GM12878 (cell line): Measurements from ENCODE around the gene HS3ST1. TPM values are rescaled to one million over a fixed set of nuclear protein-coding genes. Genes with fewer than 3 reads are reported as not detected.

ENCODE experiments used
- ATAC-seq: fragments of 200-7000 bp; cut with Tn5 transposase; 3 replicates; pipeline ENCODE4 v1.9.1; 2020; ENCODE audit warnings: mild to moderate bottlenecking, moderate library complexity
- BruUV-seq: library from RNA; stranded (reverse); fragments of 400-500 nt; replicated peaks from 2 replicates; lab custom pipeline; 2021; lab: Mats Ljungman, UMichigan
- CTCF ChIA-PET: fragments of 300-600 bp; sonication (Branson Sonifier 250); formaldehyde crosslinking; extraction: SDS; loops from one replicate; lab custom pipeline; 2021; ENCODE audit warnings: inconsistent platforms; lab: Yijun Ruan, JAX
- POLR2A ChIA-PET: fragments of 350-600 bp; formaldehyde crosslinking; extraction: SDS; loops from one replicate; lab custom pipeline; 2021; ENCODE audit warnings: inconsistent platforms; lab: Charles Lee
- RAD21 ChIA-PET: fragments of 300-600 bp; sonication (Branson Sonifier 250); formaldehyde crosslinking; loops from one replicate; lab custom pipeline; 2023; ENCODE audit warnings: antibody characterized with exemption; ENCODE audit not compliant: unreplicated experiment; lab: Charles Lee
- SMC1A ChIA-PET: fragments of 300-600 bp; sonication (Branson Sonifier 250); formaldehyde crosslinking; loops from one replicate; lab custom pipeline; 2023; ENCODE audit not compliant: unreplicated experiment, uncharacterized antibody; lab: Charles Lee
- DNase-seq: peaks from one replicate; pipeline ENCODE4 v3.0.0-alpha.2; 2011; ENCODE audit warnings: low read depth, low spot score
- FAIRE-seq: peaks from 3 replicates; lab custom pipeline; 2011; peaks lifted over from hg19 to GRCh38; lab: Jason Lieb, UNC
- H2AFZ ChIP-seq: 2 replicates; pipeline ENCODE4 v1.6.0; 2011; ENCODE audit warnings: low read depth, low read length, control low read depth; ENCODE audit not compliant: control insufficient read depth
- H3K27ac ChIP-seq: 2 replicates; pipeline ENCODE4 v1.5.1; 2011; ENCODE audit warnings: control low read depth; ENCODE audit not compliant: control insufficient read depth, insufficient read depth
- H3K27me3 ChIP-seq, 2 experiments: replicated peaks in 1 of 2; 2 replicates each; pipeline versions ENCODE4 v1.6.0 to v1.6.1; 2011; ENCODE audit warnings: low read length in 1 of 2; ENCODE audit not compliant: control insufficient read depth in 2 of 2, insufficient read depth in 2 of 2
- H3K36me3 ChIP-seq, 2 experiments: 2 replicates each; pipeline ENCODE4 v1.5.1; 2011; ENCODE audit warnings: low read length in 1 of 2; ENCODE audit not compliant: control insufficient read depth in 2 of 2, insufficient read depth in 2 of 2
- H3K4me1 ChIP-seq: 2 replicates; pipeline ENCODE4 v1.6.1; 2011; ENCODE audit warnings: mild to moderate bottlenecking, low read length, moderate library complexity, mixed read lengths; ENCODE audit not compliant: control insufficient read depth, insufficient read depth
- H3K4me2 ChIP-seq: 2 replicates; pipeline ENCODE4 v1.6.0; 2011; ENCODE audit warnings: control low read depth; ENCODE audit not compliant: control insufficient read depth, insufficient read depth
- H3K4me3 ChIP-seq: fragments of 200-600 bp; sonication (generic); 2 replicates; pipeline ENCODE4 v1.5.1; 2016
- H3K79me2 ChIP-seq: 2 replicates; pipeline ENCODE4 v1.6.0; 2011; ENCODE audit warnings: low read length; ENCODE audit not compliant: control insufficient read depth, insufficient read depth
- H3K9ac ChIP-seq: 2 replicates; pipeline ENCODE4 v1.8.0; 2011; ENCODE audit warnings: low read length, control low read depth, mixed read lengths; ENCODE audit not compliant: control insufficient read depth, insufficient read depth
- H3K9me3 ChIP-seq: replicated peaks from 3 replicates; pipeline ENCODE4 v1.5.1; 2011; ENCODE audit warnings: mild to moderate bottlenecking, low read length; ENCODE audit not compliant: control insufficient read depth, insufficient read depth
- H4K20me1 ChIP-seq: 2 replicates; pipeline ENCODE4 v1.6.0; 2011; ENCODE audit not compliant: control insufficient read depth, insufficient read depth
- BRCA1 ChIP-seq: IDR thresholded peaks from 2 replicates; pipeline ENCODE4 v1.6.1; 2011; ENCODE audit warnings: low read depth, low read length, improper control_type of control experiment
- CHD4 ChIP-seq: fragments of 200-600 bp; sonication (generic); IDR thresholded peaks from 2 replicates; pipeline ENCODE4 v1.6.1; 2016; ENCODE audit warnings: mild to moderate bottlenecking
- CREB1 ChIP-seq: IDR thresholded peaks from 2 replicates; pipeline ENCODE4 v1.6.1; 2012; ENCODE audit warnings: low read depth, mild to moderate bottlenecking, inconsistent platforms
- HDGF ChIP-seq: fragments of 450-650 bp; IDR thresholded peaks from 2 replicates; pipeline ENCODE4 v1.6.1; 2016; ENCODE audit warnings: antibody characterized with exemption
- NR2C2 ChIP-seq: IDR thresholded peaks from 2 replicates; pipeline ENCODE4 v1.6.1; 2011; ENCODE audit warnings: borderline replicate concordance, low read depth; ENCODE audit not compliant: control insufficient read depth, insufficient read length
- POLR2AphosphoS2 ChIP-seq: IDR thresholded peaks from 2 replicates; pipeline ENCODE4 v1.6.1; 2011; ENCODE audit warnings: low read depth, mild to moderate bottlenecking, low read length, improper control_type of control experiment, moderate library complexity
- SP1 ChIP-seq: IDR thresholded peaks from one replicate; pipeline ENCODE4 v1.6.1; 2011; ENCODE audit warnings: low read depth, low read length
- ZBED1 ChIP-seq: IDR thresholded peaks from 2 replicates; pipeline ENCODE4 v1.6.1; 2016; ENCODE audit warnings: borderline replicate concordance
- ZNF24 ChIP-seq: fragments of 450-650 bp; IDR thresholded peaks from 2 replicates; pipeline ENCODE4 v1.6.1; 2017; ENCODE audit warnings: antibody characterized with exemption, mild to moderate bottlenecking
- WGBS: methylation state at CpG from one replicate; pipeline ENCODE4 v1.1.6; 2016; ENCODE audit warnings: low lambda C conversion rate; ENCODE audit not compliant: insufficient replicate concordance, insufficient coverage; ENCODE audit errors: missing lambda C conversion rate; 5-methylcytosine and 5-hydroxymethylcytosine counted together
- in situ Hi-C: fragments of 300-500 bp; cut with MboI; formaldehyde crosslinking; loops from 9 replicates; pipeline ENCODE4 v1.14.3; 2018; ENCODE audit warnings: mixed read lengths
- intact Hi-C: fragments of 100-400 bp; cut with micrococcal nuclease; formaldehyde crosslinking; loops from one replicate; pipeline ENCODE4 v1.14.2; 2022; ENCODE audit not compliant: unreplicated experiment
- polyA plus RNA-seq, 11 experiments: library from polyadenylated mRNA; depleted of rRNA in 4 of 11; unstranded in 6 of 11; stranded (reverse) in 5 of 11; fragments of >200 nt; fragmentation: Nextera tagmentation in 4 of 11; fragmentation: Illumina TruSeq in 1 of 11; extraction: Ambion mirVana in 4 of 11; extraction: Trizol in 1 of 11; gene quantifications; 1 replicate in 1 of 11; 2 replicates in 10 of 11; pipeline versions ENCODE4 v1.2.1 to v1.2.3, GENCODE V29; 2011 to 2016; ENCODE audit warnings: inconsistent platforms in 2 of 11, missing spikeins in 2 of 11, low read depth in 1 of 11
- total RNA-seq, 4 experiments: library from RNA; depleted of rRNA in 3 of 4; stranded (reverse); fragments of >200 nt in 3 of 4; fragmentation: Illumina TruSeq in 1 of 4; extraction: Trizol in 1 of 4; gene quantifications; 2 replicates each; pipeline versions ENCODE4 v1.2.1 to v1.2.3, GENCODE V29; 2013 to 2021
- TF ChIP-seq, protein P1 (sequence below): IDR thresholded peaks from 2 replicates; pipeline ENCODE4 v1.6.1; 2012; ENCODE audit warnings: mild to moderate bottlenecking, low read depth, low read length
- TF ChIP-seq, protein P2 (sequence below): fragments of 450-650 bp; formaldehyde crosslinking; IDR thresholded peaks from 2 replicates; pipeline ENCODE4 v1.4.0; 2020; ENCODE audit warnings: mild to moderate bottlenecking, moderate library complexity
- TF ChIP-seq, protein P3 (sequence below): IDR thresholded peaks from 2 replicates; pipeline ENCODE4 v1.6.1; 2011; ENCODE audit warnings: borderline replicate concordance, low read depth, mild to moderate bottlenecking, moderate library complexity, mixed read lengths, low read length; ENCODE audit not compliant: insufficient read depth; ENCODE audit errors: extremely low read length
- TF ChIP-seq, protein P4 (sequence below): fragments of 450-650 bp; IDR thresholded peaks from 2 replicates; pipeline ENCODE4 v1.6.1; 2017; ENCODE audit warnings: mild to moderate bottlenecking, moderate library complexity

Gene HS3ST1
- total and polyA plus RNA-seq, 10 of the 15 experiments (the other 5 are each of a cell fraction or from before 2014, with no cell fraction given): 0.03 to 0.65 (median 0.13) TPM

DNA sequence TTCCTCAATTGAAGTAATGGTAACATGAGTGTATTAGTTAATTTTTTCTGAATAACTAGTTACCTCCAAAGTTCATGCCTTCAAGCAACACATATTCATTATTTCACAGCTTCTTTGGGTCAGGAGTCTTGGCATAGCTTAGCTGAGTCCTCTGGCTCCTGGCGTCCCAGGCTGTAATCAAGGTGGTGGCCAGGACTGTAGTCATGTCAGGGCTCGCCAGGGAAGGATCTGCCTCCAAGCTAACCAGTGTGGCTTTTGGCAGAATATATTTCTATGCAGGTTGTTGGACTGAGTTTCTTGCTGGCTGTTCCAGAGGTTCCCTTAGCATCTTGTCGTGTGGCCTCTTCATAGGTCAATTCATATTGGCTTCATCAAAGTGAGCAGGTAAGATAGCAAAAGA lies 10.0 kb upstream of the HS3ST1 start:
- ChIA-PET RAD21 (no interaction called here), CTCF (interaction anchor here (0.7 kb wide), 1 partner anchor 221 kb away, joined by 3 read pairs; no protein-coding TSS in a partner anchor), POLR2A (no interaction called here), SMC1A (interaction anchor here (0.8 kb wide), 1 partner anchor 15 kb away, joined by 3 read pairs; no protein-coding TSS in a partner anchor)
- no peak for DNase-seq
- Histone ChIP-seq H3K27me3 (no peaks in the 10 kb centered on the region), H4K20me1 (no peaks in the 10 kb centered on the region), H3K4me1 (peaks cover 9% of the 10 kb centered on the region; the same call in 1 of the 2 replicates), H3K9me3 (no peaks in the 10 kb centered on the region), H3K4me3 (no peak overlapping the region), H3K36me3 (no peaks in the 10 kb centered on the region), H2AFZ (no peak overlapping the region), H3K27ac (no peak overlapping the region), H3K79me2 (no peaks in the 10 kb centered on the region), H3K4me2 (no peak overlapping the region), H3K9ac (no peak overlapping the region)
- no peak for FAIRE-seq
- in situ Hi-C loops: no loop called here
- ATAC-seq: no peak
- intact Hi-C loops: no loop called here
- no TSS peak for BruUV-seq
- WGBS: 78% methylated on average over 3 of the region's 3 CpGs
- TF ChIP-seq SP1 (no peak), NR2C2 (no peak), ZBED1 (no peak), POLR2AphosphoS2 (no peak), CREB1 (no peak), ZNF24 (no peak), BRCA1 (no peak), HDGF (no peak), CHD4 (no peak)
- TF ChIP-seq, protein P1, sequence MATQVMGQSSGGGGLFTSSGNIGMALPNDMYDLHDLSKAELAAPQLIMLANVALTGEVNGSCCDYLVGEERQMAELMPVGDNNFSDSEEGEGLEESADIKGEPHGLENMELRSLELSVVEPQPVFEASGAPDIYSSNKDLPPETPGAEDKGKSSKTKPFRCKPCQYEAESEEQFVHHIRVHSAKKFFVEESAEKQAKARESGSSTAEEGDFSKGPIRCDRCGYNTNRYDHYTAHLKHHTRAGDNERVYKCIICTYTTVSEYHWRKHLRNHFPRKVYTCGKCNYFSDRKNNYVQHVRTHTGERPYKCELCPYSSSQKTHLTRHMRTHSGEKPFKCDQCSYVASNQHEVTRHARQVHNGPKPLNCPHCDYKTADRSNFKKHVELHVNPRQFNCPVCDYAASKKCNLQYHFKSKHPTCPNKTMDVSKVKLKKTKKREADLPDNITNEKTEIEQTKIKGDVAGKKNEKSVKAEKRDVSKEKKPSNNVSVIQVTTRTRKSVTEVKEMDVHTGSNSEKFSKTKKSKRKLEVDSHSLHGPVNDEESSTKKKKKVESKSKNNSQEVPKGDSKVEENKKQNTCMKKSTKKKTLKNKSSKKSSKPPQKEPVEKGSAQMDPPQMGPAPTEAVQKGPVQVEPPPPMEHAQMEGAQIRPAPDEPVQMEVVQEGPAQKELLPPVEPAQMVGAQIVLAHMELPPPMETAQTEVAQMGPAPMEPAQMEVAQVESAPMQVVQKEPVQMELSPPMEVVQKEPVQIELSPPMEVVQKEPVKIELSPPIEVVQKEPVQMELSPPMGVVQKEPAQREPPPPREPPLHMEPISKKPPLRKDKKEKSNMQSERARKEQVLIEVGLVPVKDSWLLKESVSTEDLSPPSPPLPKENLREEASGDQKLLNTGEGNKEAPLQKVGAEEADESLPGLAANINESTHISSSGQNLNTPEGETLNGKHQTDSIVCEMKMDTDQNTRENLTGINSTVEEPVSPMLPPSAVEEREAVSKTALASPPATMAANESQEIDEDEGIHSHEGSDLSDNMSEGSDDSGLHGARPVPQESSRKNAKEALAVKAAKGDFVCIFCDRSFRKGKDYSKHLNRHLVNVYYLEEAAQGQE: no peak
- TF ChIP-seq, protein P2, sequence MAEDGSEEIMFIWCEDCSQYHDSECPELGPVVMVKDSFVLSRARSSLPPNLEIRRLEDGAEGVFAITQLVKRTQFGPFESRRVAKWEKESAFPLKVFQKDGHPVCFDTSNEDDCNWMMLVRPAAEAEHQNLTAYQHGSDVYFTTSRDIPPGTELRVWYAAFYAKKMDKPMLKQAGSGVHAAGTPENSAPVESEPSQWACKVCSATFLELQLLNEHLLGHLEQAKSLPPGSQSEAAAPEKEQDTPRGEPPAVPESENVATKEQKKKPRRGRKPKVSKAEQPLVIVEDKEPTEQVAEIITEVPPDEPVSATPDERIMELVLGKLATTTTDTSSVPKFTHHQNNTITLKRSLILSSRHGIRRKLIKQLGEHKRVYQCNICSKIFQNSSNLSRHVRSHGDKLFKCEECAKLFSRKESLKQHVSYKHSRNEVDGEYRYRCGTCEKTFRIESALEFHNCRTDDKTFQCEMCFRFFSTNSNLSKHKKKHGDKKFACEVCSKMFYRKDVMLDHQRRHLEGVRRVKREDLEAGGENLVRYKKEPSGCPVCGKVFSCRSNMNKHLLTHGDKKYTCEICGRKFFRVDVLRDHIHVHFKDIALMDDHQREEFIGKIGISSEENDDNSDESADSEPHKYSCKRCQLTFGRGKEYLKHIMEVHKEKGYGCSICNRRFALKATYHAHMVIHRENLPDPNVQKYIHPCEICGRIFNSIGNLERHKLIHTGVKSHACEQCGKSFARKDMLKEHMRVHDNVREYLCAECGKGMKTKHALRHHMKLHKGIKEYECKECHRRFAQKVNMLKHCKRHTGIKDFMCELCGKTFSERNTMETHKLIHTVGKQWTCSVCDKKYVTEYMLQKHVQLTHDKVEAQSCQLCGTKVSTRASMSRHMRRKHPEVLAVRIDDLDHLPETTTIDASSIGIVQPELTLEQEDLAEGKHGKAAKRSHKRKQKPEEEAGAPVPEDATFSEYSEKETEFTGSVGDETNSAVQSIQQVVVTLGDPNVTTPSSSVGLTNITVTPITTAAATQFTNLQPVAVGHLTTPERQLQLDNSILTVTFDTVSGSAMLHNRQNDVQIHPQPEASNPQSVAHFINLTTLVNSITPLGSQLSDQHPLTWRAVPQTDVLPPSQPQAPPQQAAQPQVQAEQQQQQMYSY (CRISPR knock-in tag): no peak
- TF ChIP-seq, protein P3, sequence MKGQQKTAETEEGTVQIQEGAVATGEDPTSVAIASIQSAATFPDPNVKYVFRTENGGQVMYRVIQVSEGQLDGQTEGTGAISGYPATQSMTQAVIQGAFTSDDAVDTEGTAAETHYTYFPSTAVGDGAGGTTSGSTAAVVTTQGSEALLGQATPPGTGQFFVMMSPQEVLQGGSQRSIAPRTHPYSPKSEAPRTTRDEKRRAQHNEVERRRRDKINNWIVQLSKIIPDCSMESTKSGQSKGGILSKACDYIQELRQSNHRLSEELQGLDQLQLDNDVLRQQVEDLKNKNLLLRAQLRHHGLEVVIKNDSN: no peak
- TF ChIP-seq, protein P4, sequence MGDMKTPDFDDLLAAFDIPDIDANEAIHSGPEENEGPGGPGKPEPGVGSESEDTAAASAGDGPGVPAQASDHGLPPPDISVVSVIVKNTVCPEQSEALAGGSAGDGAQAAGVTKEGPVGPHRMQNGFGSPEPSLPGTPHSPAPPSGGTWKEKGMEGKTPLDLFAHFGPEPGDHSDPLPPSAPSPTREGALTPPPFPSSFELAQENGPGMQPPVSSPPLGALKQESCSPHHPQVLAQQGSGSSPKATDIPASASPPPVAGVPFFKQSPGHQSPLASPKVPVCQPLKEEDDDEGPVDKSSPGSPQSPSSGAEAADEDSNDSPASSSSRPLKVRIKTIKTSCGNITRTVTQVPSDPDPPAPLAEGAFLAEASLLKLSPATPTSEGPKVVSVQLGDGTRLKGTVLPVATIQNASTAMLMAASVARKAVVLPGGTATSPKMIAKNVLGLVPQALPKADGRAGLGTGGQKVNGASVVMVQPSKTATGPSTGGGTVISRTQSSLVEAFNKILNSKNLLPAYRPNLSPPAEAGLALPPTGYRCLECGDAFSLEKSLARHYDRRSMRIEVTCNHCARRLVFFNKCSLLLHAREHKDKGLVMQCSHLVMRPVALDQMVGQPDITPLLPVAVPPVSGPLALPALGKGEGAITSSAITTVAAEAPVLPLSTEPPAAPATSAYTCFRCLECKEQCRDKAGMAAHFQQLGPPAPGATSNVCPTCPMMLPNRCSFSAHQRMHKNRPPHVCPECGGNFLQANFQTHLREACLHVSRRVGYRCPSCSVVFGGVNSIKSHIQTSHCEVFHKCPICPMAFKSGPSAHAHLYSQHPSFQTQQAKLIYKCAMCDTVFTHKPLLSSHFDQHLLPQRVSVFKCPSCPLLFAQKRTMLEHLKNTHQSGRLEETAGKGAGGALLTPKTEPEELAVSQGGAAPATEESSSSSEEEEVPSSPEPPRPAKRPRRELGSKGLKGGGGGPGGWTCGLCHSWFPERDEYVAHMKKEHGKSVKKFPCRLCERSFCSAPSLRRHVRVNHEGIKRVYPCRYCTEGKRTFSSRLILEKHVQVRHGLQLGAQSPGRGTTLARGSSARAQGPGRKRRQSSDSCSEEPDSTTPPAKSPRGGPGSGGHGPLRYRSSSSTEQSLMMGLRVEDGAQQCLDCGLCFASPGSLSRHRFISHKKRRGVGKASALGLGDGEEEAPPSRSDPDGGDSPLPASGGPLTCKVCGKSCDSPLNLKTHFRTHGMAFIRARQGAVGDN: no peak
